IPS DF 6.9 (cell line): ENCODE measurements around the gene ACAD9.

ENCODE experiments used
- DNase-seq: peaks from one replicate; pipeline ENCODE4 v3.0.0-alpha.2; 2013; ENCODE audit warnings: low read depth, low spot score
- H3K27ac ChIP-seq: one replicate; pipeline ENCODE4 v1.5.1; 2013; ENCODE audit warnings: low read length, control low read depth
- H3K27me3 ChIP-seq: 2 replicates; pipeline ENCODE4 v1.6.1; 2013; ENCODE audit warnings: mild to moderate bottlenecking, low read length; ENCODE audit not compliant: control insufficient read depth, insufficient read depth
- H3K36me3 ChIP-seq: 2 replicates; pipeline ENCODE4 v1.6.1; 2013; ENCODE audit warnings: low read length; ENCODE audit not compliant: control insufficient read depth, insufficient read depth
- H3K4me1 ChIP-seq: 2 replicates; pipeline ENCODE4 v1.6.1; 2013; ENCODE audit warnings: low read length; ENCODE audit not compliant: control insufficient read depth, insufficient read depth
- H3K4me3 ChIP-seq: 2 replicates; pipeline ENCODE4 v1.5.1; 2013; ENCODE audit warnings: mild to moderate bottlenecking, low read length
- H3K9me3 ChIP-seq: 2 replicates; pipeline ENCODE4 v1.6.1; 2013; ENCODE audit warnings: low read length, inconsistent platforms; ENCODE audit not compliant: control insufficient read depth, insufficient read depth
- WGBS: extraction: QIAGEN DNeasy Blood & Tissue Kit; methylation state at CpG from one replicate; pipeline ENCODE4 v1.1.7; 2013; ENCODE audit warnings: mixed read lengths, missing lambda C conversion rate; ENCODE audit not compliant: insufficient read length, insufficient coverage; 5-methylcytosine and 5-hydroxymethylcytosine counted together

ACAD9 gene

DNA sequence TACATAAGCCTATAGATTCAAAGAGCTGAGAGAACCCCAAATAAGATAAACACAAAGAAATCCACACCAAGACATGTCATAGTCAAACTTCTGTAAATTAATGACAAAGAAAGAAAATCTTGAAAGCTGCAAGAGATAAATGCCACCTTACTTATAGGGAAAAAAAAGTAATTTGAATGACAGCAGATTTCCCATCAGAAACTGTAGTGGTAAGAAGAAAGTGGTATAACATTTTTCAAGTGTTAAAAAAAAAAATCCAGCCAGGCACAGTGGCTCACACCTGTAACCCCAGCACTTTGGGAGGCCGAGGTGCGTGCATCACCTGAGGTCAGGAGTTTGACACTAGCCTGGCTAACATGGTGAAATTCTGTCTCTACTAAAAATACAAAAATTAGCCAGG is 77.0 kb downstream of the ACAD9 start:
- Histone ChIP-seq H3K27ac (no peak overlapping the region), H3K4me1 (no peaks in the 10 kb centered on the region), H3K27me3 (no peaks in the 10 kb centered on the region), H3K4me3 (no peak overlapping the region), H3K36me3 (no peaks in the 10 kb centered on the region), H3K9me3 (no peaks in the 10 kb centered on the region)
- no peak for DNase-seq
- WGBS: no CpG with 5 or more reads among the region's 2 CpGs
